Cardiac muscle cell (in vitro differentiated cells and primary cell): ENCODE results near the gene CBX6. TPM values are rescaled to one million over a fixed set of nuclear protein-coding genes. Genes with fewer than 3 reads are reported as not detected.

Experiments used
- DNase-seq, 2 donors: peaks; one replicate each; pipeline versions ENCODE4 v3.0.0 to v3.0.0-alpha.2; 2010 to 2017; ENCODE audit warnings: low read depth in 1 of 2, low spot score in 1 of 2
- H3K27ac ChIP-seq: fragments of 200-600 bp; sonication (generic); 2 replicates; pipeline ENCODE4 v1.5.1; 2016
- H3K27me3 ChIP-seq: fragments of 200-600 bp; sonication (generic); 2 replicates; pipeline ENCODE4 v1.6.0; 2016; ENCODE audit warnings: control low read depth
- H3K36me3 ChIP-seq: fragments of 200-600 bp; sonication (generic); 2 replicates; pipeline ENCODE4 v1.5.1; 2016; ENCODE audit warnings: control low read depth
- H3K4me1 ChIP-seq: fragments of 200-600 bp; sonication (generic); 2 replicates; pipeline ENCODE4 v1.8.1; 2017; ENCODE audit warnings: low read depth, mild to moderate bottlenecking, mixed run types
- H3K4me3 ChIP-seq: fragments of 200-600 bp; sonication (generic); 2 replicates; pipeline ENCODE4 v1.5.1; 2016; ENCODE audit warnings: mild to moderate bottlenecking
- H3K9me3 ChIP-seq: fragments of 200-600 bp; sonication (generic); 2 replicates; pipeline ENCODE4 v1.5.1; 2017; ENCODE audit warnings: low read depth, mild to moderate bottlenecking, control low read depth
- CTCF ChIP-seq: IDR thresholded peaks from 2 replicates; pipeline ENCODE4 v1.5.1; 2012; ENCODE audit warnings: low read depth, mild to moderate bottlenecking, low read length
- polyA plus RNA-seq: library from polyadenylated mRNA; unstranded; fragments of >200 nt; fragmentation: Nextera tagmentation; extraction: Ambion mirVana; gene quantifications from 2 replicates; pipeline ENCODE4 v1.2.1, GENCODE V29; 2016
- total RNA-seq: library from RNA; depleted of rRNA; stranded (reverse); fragments of >200 nt; gene quantifications from 2 replicates; pipeline ENCODE4 v1.2.3, GENCODE V29; 2016

Gene CBX6
- total and polyA plus RNA-seq, 2 experiments from 2014 or later, result 40.9 to 89.9 TPM

GRCh38 chr22:38827510-38827909 lies 44.5 kb downstream of the CBX6 start:
- H3K27ac ChIP-seq, result no peak overlapping the region
- no peaks in the 10 kb centered on the region for H3K36me3 ChIP-seq
- no peak for TF ChIP-seq CTCF
- H3K27me3 ChIP-seq, result no peaks in the 10 kb centered on the region
- no peak for DNase-seq
- H3K4me1 ChIP-seq, result no peaks in the 10 kb centered on the region
- H3K4me3 ChIP-seq, result no peak overlapping the region
- H3K9me3 ChIP-seq, result no peaks in the 10 kb centered on the region

- no peak for DNase-seq
- Histone ChIP-seq H3K4me3 (no peak overlapping the region), H3K36me3 (no peaks in the 10 kb centered on the region), H3K4me1 (no peaks in the 10 kb centered on the region), H3K27ac (no peak overlapping the region), H3K9me3 (no peaks in the 10 kb centered on the region), H3K27me3 (no peaks in the 10 kb centered on the region)
- TF ChIP-seq CTCF, result no peak
These were observed 45.2 kb downstream of the CBX6 start for GRCh38 chr22:38826801-38827200.

GRCh38 chr22:38826386-38826785 lies 45.6 kb downstream of the CBX6 start:
- no peak overlapping the region for H3K27ac ChIP-seq
- DNase-seq, result no peak
- TF ChIP-seq CTCF, result no peak
- no peaks in the 10 kb centered on the region for H3K4me1 ChIP-seq
- H3K9me3 ChIP-seq, result no peaks in the 10 kb centered on the region
- no peaks in the 10 kb centered on the region for H3K36me3 ChIP-seq
- no peak overlapping the region for H3K4me3 ChIP-seq
- no peaks in the 10 kb centered on the region for H3K27me3 ChIP-seq

- H3K27me3 ChIP-seq, result peaks cover 7% of the 10 kb centered on the region
- H3K4me1 ChIP-seq, result no peaks in the 10 kb centered on the region
- no peaks in the 10 kb centered on the region for H3K9me3 ChIP-seq
- no peaks in the 10 kb centered on the region for H3K36me3 ChIP-seq
- no peak overlapping the region for H3K4me3 ChIP-seq
- DNase-seq, result peak; percentile 84 to 95
- TF ChIP-seq CTCF, result peak; percentile 65
- H3K27ac ChIP-seq, result no peak overlapping the region
These were observed 47.4 kb downstream of the CBX6 start for GRCh38 chr22:38824585-38824984.

- H3K27ac ChIP-seq, result no peak overlapping the region
- no peaks in the 10 kb centered on the region for H3K36me3 ChIP-seq
- H3K9me3 ChIP-seq, result no peaks in the 10 kb centered on the region
- DNase-seq, result no peak
- H3K4me3 ChIP-seq, result no peak overlapping the region
- TF ChIP-seq CTCF, result no peak
- no peaks in the 10 kb centered on the region for H3K4me1 ChIP-seq
- peaks cover 10% of the 10 kb centered on the region for H3K27me3 ChIP-seq
These were observed 48.4 kb downstream of the CBX6 start for GRCh38 chr22:38823637-38824036.

GRCh38 chr22:38823076-38823475 lies 48.9 kb downstream of the CBX6 start:
- no peak for TF ChIP-seq CTCF
- no peak overlapping the region for H3K4me3 ChIP-seq
- H3K27me3 ChIP-seq, result peaks cover 10% of the 10 kb centered on the region
- no peak for DNase-seq
- H3K36me3 ChIP-seq, result no peaks in the 10 kb centered on the region
- H3K9me3 ChIP-seq, result no peaks in the 10 kb centered on the region
- no peaks in the 10 kb centered on the region for H3K4me1 ChIP-seq
- no peak overlapping the region for H3K27ac ChIP-seq
